Measurements from ENCODE around the gene RARB.

RARB gene

DNA sequence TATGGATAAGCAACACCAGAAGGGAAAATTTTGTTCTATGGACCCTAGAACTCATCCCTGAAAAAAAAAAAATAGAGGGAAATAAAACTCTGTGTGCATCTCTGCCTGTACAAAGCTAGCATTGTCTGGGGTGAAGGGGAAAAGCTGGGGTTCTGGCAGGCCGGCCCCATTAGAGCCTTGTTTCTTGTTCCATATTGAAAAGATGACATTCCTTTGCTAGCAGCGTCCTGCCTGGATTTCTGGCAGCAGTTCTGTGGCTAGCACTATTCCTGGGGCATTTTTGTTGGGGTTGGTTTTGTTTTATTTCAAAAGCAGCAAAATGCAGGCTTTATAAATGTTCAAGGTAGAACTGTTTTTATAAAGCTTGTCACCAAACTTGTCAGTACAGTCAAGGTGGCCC is 45.2 kb downstream of the RARB start:
- DNase-seq = no peak

DNA sequence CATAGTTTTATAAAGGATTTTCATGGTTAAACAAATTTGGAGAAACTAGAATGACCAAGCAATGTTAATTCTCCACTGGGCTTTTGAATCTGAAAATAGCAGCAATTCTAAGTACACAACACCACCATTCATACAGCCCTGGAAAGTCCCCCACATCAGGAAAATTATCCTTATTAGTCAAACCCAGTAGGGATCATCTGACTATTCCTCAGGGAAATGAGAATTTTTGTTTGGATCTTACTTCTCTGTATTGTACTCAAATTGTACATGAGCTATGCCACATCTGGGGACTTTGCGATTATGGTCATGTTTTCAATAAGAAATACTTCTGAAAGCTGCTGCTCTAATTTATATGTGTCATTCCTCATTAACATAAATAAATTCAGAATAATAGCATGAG is 46.0 kb downstream of the RARB start:
- no peak for DNase-seq

DNA sequence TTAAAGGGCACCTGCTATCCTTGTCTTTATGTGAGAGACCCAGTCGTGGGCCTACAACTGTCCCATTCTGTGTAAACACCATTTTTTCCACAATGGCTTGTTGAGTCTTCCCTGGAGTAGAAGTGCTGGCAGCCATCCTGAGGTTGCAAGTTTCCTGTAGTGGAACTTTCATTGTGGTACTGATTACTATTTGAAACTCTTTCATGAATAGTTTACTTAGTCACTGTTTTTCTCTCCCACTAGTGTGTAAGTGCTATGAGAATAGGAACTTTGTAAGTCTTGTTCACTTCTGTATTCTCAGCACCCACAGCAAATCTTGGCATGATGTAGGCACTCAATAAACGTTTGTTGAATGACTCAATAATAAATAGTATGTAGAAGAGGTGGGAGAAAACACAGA is 48.6 kb downstream of the RARB start:
- no peak for DNase-seq

DNA sequence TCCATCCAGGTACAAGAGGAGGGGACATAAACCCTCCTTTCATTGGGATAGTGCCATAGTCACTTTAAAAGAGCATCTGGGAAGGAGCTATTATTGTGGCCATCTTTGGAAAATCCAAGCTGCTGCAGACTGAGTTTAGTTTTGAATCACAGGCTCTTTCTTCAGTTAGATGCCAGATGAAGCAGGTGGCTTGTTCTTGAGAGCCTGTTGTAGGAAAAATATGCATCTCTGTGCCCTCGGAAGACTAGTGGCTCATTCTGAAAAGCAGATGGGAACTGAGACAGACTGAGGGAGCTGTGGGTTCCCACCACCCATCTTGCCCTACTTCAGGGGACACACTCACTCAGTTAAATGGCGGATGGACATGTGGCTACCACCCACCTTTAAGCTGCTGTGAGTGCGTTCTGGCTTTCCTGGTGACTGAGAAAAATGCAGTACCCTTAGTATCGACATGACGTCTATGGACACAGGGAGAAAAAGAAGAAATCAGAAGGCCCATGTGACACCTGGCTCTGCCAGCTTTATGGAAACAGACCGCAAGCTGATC is 50.2 kb downstream of the RARB start:
- no peak for DNase-seq

DNA sequence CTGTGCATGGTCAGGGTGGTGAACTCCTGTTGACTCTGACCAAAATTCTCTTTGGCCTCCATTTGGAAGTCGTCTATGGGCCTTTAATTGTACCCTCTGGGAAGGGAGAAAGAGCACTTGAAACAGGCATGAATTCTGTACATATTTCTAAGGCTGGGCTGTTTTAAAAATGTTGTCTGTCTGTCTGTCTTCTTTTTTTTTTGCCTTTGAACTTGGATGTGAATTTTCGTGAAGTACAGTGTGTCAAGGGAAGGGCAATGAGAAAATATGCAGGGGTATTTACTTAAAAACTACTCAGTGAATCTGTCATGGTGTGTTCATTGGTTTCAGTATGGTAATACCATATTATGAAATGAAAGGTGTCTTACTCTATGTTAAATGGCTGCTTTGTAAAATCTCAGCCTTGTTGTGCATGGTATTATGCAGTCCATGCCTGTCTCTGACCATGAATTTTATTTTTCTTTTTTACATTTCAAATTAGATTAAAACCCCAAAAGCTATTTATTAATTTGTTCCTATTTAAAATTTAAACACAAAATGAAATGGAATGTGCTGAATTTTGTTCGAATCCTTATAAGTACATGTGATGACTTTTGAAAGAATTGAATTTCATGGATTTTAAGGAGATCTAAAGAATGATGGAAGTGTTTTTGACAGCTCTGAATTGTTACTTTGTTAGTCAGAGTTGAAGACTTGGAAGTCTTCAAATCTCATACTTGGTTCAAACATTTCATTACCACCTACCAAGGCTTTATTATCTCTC is 51.1 kb downstream of the RARB start:
- DNase-seq = no peak

DNA sequence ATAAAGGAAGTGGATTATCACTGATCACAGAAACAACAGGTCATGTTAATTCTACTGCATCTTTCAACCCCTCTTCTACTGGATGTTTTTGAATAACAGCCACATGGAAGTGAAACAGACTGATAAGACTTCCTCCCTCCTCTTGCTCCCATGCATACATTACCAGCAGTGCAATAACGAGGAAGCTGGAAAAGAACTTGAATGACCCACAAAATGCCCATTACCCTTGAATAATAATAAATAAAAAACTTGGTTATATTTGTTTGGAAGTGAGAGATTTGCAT is 51.6 kb downstream of the RARB start:
- no peak for DNase-seq

DNA sequence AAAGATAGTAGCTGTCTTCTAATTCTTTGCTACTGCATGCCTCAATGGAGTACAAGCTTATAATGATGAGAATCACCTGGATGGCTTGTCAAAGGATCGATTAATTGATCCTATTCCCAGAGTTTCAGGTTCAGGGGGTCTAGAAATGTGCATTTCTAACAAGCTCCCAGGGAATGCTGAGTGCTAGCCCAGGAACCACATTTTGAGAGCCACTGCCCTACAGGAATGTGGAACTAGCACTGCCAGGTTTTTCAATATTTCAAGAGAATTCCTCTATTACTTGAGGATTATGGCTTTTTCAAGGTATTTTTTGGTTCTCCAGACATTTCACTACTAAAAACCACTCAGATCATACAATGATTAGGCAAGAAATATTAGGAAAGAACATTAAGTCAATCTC is 52.7 kb downstream of the RARB start:
- no peak for DNase-seq

DNA sequence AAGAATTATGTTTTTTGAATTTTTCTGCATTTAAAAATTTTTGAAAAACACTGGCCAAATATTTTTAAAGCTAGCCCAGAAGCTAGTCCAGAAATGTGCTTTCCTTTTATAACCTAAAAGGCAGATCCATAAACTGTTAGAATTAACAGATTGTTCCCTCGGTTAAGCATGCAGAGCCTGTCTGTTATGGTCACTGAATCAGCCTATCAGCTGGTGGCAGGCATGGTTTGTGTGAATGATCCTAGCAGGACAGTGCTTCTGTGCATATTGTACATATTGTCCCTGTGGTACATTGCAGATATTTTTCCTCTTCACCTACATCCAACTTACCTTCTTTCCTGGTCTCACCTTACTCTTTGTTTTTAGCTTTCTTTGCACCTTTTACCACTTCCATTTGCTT is 53.3 kb downstream of the RARB start:
- no peak for DNase-seq

DNA sequence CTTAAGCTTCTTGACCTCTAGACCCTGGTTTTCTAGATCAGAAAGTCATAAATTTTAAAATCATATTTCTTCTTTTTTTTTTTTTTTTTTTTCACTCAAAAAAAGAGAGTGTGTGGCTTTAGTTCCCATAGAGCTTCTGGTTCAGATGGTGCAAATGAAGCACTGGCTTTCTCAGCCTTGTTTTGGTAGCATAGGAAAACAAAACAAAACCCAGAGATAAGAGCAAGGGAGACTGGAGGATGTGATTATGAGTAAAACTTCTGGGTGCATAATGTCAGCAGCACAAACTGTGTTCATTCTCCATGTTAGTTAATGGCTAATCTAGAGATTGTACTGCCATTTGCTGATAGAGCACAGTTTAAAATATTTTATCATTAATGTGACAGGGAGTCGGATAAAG is 55.4 kb downstream of the RARB start:
- no peak for DNase-seq

DNA sequence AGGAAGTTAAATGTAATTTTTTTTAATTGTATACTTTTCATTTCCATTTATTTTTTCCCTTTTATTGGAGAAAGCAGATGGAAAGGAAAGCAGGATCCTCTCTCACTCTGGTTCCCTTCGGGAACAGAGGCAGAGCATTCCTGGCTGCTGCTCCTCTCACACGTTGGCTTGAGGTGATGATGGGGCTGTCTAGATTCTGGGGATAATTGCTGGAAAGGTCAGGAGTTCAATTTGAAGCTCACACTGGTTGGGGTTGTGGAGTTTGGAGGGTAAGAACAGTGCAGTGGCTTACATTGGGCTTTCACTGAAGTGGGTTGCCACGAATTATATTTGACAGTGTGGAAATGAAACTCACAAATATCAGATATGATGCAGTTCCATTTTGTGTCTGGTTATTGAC is 57.6 kb downstream of the RARB start:
- DNase-seq = no peak

DNA sequence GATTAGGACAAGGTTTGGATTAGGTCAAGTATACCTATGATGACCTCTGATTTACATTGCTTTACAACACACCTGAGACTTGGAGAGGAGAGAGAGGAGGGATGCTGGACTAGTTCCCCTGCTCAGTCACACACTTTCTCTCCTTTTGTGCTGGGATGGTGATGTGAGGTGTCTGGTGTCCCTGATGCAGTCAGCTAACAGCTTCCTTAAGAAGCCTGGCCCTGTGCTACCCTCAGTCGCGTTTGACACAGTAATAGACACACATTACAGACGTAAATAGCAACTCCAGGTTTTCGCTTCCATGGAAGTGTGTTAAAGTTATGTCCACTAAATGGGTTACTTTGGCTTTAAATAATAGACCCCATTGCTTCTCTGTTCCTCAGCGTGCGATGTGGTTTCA is 58.9 kb downstream of the RARB start:
- no peak for DNase-seq

DNA sequence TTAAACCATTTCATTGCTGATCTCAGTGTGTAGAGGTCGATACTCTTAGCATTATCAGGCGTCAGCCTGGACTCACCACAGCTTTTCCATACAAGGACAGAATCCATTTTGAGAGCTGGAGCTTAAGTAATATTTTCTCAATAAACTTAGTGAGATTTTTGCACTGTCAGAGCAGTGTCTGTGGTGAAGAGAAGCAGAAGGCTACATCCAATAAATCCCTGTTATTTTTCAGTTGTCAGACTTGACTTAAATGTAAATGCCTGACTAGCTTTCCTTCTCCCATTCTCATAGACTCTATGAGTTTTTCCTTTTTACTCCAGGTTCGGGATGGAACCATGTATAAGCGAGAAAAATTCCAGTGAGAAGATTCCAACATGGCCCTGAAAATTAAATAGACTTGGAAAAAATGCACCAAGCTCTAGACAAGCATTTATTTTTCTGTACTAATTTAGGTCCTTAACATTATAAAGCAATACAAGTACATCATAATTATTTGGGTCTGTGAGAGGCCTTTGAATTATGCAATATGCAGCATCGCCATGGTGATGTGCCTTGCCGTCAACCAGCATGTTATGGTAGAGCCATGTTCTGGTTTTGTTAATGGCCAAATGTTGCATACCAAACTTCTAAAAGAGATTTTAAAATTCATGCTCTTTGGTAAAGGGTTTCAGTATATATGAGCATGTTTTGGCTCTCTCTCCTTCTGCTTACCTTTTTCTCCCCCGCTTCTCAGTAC is 62.0 kb downstream of the RARB start:
- no peak for DNase-seq

DNA sequence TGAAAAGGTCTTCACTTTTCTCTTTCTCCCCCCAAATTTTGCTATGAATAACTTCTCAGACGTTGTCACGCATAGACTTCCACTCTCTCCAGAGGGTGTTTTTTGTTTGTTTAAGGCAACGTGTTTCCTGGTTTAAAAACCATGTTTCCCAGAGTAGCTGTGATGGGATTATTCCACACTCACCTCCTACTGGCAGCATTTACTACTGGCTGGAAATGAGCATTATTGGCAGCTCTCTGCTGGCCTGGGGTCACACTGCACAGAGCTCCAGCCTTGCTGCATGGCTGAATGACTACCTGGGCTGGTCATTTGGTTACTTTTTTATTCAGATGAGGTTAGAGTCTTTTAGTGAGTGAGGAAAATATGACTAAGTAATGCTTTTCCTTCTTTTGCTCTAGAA is 65.2 kb downstream of the RARB start:
- DNase-seq = no peak

DNA sequence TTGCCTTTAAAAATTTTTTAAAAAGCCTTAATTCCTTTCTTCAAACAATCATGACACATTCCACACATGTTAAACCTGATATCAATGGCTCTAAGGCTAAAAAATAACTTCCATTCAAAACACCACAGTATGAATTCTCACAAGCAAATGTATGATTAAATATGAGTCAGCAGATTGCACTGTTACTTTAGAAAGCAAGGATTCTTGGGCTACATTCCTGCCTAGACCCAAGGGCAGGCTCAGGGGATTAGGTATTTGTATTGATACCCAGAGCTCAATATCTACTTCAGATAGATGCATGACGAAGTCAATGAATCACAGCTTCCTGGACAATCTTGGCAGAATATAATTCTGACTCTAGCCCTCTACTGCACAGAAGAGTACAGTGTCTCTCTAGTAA is 65.7 kb downstream of the RARB start:
- DNase-seq = no peak

DNA sequence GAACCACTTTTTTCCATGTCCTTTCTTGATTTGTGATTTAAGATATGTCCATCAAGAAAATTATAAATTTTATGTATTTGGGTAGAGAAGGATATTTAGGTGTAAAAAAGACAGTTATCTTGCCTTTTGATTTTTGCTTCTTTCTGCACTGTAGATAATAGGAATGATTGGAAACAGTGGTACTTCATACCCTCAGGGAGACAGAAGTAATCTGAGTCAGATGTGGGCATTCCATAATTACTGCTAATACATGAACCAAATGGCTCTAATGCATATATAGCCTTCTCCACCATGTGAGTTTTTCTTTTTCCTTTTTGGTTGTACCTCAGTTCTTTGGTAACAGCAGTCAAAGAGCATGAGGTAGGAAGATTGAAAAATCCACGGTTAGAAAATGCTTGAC is 67.2 kb downstream of the RARB start:
- no peak for DNase-seq

DNA sequence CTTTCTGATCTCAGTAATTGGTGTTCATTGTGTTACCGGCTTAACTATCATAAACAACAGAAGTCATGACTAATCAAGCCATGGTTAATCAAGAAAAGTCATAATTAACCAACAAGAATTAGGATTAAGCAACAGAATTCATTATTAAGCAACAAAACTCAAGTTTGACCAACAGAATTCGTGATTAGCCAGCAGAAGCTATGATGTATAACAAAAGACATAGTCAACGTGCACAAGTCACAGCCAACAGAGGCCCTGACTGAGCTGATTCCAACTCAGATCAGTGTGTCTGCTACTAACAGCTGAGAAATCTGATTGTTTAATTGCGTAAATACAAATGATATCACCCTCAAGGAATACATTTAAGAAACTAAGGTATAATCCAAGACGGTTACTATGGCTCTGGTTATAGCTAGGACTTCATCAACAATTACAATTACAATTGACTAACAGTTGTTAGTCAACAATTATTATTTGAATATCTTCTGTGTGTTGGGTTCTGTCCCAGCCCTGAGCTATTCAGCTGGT is 67.7 kb downstream of the RARB start:
- no peak for DNase-seq

DNA sequence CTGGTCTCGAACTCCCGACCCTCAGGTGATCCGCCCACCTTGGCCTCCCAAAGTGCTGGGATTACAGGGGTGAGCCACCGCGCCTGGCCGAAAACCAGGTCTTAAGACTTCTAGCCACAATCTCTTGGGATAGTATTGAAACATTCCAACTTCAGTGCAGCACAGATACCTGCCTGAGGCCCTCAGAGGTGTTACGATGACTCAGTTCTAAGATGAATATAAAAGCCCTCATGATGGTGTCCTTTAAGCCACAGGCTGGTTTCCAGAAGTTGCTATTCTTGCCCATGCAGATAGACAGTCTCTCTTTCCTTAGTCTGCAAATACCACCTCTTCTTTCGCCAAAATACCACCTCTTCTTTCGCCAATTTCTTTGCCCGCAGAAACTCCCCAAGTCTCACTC is 69.0 kb downstream of the RARB start:
- no peak for DNase-seq

DNA sequence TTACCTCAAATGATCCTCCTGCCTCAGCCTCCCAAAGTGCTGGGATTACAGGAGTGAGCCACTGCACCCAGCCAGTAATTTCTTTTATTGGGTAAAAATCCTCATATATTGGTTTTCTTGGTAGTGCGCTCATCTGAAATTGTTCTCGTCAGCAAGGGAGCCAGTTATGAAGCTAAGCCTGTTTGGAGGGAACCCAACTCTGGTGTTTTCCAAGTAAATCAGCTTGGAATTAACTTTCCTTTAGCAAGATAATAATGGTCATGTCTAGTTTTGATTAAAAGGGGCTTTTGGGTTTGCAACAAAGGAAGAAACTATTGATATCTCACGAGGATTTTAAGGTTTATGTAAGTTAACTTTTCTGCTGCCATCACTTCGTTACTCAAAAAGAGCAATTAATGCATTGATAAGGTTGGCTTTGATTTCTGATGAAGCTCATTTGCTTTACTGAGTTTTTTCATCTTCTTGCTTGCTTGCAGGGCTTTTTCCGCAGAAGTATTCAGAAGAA is 72.7 kb downstream of the RARB start:
- no peak for DNase-seq

DNA sequence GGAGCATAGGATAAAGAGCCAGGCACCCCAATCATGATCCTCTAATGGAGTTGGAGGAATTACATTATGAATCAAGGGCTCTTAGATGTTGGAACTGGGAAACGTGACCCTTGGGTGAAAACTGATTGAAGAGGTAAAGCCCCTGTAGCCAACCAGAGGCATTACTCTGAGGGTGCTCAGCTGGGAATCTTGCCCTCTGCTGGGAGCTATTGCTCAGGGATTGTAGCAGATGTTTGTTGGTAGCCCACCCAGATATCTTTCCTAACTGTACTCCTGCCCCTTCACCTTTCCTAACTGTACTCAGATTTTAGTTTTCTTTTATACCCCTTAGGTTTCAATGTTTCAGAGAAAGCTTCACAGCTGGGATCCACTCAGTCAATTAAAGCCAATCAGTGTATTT is 74.2 kb downstream of the RARB start:
- no peak for DNase-seq

DNA sequence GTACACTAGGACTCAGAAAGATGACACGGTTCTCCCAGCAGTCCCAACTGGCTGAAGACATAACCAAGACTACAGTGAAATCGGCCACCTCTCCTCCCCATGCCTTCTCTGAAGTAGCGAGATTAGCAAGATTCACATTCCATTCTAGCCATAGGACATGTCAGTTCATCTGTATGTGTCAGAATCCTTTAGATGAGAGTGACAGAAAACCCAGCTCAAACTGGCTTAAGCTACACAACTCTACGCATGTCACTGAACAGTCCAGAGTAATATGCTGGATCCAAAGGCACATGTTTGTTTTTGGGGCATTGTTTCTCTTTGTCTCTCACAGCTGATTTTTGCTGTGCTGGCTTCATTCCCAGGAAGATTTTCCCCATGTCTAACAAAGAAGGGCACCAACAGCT is 75.8 kb downstream of the RARB start:
- no peak for DNase-seq

DNA sequence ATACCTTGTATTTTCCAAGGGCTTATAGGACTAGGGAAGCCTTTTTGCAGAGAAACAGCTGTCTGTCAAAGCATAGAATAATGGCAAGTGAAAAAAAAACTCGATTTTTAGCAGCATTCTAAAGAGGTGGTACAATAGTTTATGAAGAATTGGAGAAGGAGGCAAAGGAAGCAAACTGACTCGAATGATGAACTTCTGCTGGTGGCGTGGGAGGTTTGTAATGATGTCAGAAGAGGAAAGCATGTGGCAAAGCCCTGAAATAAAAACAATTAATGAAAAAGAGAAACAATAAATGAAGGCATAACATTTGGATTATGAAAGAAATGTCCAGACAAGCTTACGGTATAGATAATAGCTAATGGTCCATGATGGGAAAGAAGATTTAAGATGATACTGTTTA is 77.5 kb downstream of the RARB start:
- DNase-seq = no peak

DNA sequence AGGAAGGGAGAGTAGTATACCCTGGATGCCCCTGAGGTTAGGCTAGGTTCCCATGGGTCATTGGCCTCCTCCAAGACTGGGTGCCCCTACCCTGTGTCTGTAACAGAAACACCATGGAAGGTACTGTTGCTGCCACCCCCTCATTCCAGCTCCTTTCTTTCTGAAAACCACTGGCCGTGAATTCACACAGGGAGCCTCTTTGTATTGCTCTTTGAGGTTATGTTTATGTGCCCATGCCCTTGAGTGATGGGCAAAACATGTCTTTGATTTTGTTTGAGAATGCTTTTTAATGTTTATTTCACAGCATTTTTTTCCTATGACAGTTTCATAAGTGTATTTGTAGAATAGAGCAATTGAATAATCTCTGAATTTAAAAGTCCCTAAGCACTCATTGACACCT is 79.7 kb downstream of the RARB start:
- DNase-seq = no peak

DNA sequence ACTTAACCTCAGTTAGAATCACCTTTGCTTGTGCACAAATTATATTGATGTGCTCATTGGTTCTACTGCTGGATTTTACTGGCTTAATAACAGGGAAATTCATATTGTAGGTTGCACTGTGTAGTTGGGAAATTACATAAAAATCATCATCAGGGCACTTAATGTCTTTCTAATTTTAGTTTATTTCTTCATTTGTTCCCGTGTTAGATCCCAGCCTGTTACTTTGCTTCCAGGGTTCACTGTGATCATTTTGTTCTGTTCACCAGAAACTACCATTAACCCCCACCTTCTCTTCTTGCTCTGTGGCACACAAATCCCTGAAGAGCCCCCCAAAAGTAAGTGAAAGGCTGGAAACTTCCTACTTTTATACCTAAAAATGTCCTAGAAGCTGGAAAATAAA is 80.4 kb downstream of the RARB start:
- DNase-seq = no peak

DNA sequence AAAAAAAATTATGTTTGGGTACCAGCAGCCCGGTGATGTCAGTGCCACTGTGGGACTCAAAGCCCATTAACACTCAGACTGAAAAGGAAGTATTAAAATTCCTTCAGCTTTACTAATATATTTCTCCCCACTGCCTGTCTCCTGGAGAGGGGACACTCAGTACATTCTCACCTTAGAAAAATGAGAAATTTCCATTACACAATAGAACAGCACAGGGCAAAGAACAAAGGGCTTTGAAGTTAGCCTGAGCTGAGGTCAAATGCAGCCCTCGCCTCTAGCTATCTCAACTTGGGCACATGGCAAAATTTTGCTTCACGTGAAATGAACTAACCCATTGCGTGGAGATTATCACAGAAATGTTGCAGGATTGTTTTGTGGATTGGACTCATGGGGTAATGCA is 80.8 kb downstream of the RARB start:
- DNase-seq = no peak
